GM13976 (cell line): ENCODE measurements around the gene ADPRS.

ENCODE experiments used
- DNase-seq: peaks from one replicate; pipeline ENCODE4 v3.0.0; 2012; ENCODE audit warnings: low spot score
- in situ Hi-C: fragments of 300-500 bp; cut with MboI; formaldehyde crosslinking; loops from one replicate; pipeline ENCODE4 v1.12.0; 2022; ENCODE audit warnings: low sequenced_read_pairs, mixed read lengths, inconsistent platforms; ENCODE audit not compliant: unreplicated experiment
- TF ChIP-seq, protein P1 (sequence below): IDR thresholded peaks from 2 replicates; pipeline ENCODE4 v1.5.1; 2012; ENCODE audit warnings: borderline replicate concordance, mild to moderate bottlenecking; ENCODE audit not compliant: insufficient read depth; ENCODE audit errors: extremely low read depth, missing control alignments, control extremely low read depth

The ADPRS gene

GRCh38 chr1:36092166-36092797 is 3.6 kb downstream of the ADPRS start:
- in situ Hi-C loops: no loop called here
- TF ChIP-seq, protein P1, sequence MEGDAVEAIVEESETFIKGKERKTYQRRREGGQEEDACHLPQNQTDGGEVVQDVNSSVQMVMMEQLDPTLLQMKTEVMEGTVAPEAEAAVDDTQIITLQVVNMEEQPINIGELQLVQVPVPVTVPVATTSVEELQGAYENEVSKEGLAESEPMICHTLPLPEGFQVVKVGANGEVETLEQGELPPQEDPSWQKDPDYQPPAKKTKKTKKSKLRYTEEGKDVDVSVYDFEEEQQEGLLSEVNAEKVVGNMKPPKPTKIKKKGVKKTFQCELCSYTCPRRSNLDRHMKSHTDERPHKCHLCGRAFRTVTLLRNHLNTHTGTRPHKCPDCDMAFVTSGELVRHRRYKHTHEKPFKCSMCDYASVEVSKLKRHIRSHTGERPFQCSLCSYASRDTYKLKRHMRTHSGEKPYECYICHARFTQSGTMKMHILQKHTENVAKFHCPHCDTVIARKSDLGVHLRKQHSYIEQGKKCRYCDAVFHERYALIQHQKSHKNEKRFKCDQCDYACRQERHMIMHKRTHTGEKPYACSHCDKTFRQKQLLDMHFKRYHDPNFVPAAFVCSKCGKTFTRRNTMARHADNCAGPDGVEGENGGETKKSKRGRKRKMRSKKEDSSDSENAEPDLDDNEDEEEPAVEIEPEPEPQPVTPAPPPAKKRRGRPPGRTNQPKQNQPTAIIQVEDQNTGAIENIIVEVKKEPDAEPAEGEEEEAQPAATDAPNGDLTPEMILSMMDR: no peak
- DNase-seq: no peak

- TF ChIP-seq, protein P1: no peak
- in situ Hi-C loops: no loop called here
Measured at GRCh38 chr1:36092798-36093185, 4.1 kb downstream of the ADPRS start.

GRCh38 chr1:36093226-36093625 is 4.5 kb downstream of the ADPRS start:
- DNase-seq: no peak
- in situ Hi-C loops: no loop called here
- TF ChIP-seq, protein P1: no peak

More at GRCh38 chr1:36092798-36093185, 4.1 kb downstream of the ADPRS start:
- no peak for DNase-seq

- no peak for DNase-seq
- TF ChIP-seq, protein P1: no peak
- in situ Hi-C loops: no loop called here
Measured at GRCh38 chr1:36093929-36094328, 5.2 kb downstream of the ADPRS start.

DNA sequence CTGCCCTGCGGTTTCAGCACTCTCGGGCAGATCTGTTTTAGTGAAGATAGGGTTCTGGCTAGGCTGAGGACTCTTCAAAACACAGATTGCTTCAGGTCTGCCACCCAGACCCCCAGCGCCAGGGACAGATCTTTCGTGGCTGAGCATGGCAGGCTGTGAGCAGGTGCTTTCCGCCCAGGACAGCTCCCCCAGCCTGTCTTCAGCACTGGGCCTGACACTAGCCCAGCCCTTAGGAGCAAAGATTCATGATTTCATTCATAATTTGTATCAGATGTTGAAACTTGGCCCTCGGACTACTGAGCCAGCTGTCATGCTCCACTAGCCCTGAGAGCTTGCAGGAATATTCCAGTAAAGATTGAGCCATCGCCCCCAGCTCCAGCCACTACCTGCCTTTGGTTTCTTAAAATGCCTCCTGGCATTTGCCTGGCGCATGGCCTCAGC is 5.9 kb downstream of the ADPRS start:
- TF ChIP-seq, protein P1: no peak
- no peak for DNase-seq
- in situ Hi-C loops: no loop called here

GRCh38 chr1:36095760-36096405 is 7.2 kb downstream of the ADPRS start:
- no peak for DNase-seq
- TF ChIP-seq, protein P1: no peak
- in situ Hi-C loops: no loop called here
